NCI-H146 (cell line): ENCODE measurements around the gene TMEM63B.
"Not testable (repeated sequence)": the region's sequence is repeated elsewhere in the genome, so short reads cannot be mapped to it uniquely, and the experiment has no call there.

Source experiments
- DNase-seq: peaks from one replicate; lab custom pipeline; 2025; lab: John Stamatoyannopoulos, UW

The TMEM63B gene

DNA sequence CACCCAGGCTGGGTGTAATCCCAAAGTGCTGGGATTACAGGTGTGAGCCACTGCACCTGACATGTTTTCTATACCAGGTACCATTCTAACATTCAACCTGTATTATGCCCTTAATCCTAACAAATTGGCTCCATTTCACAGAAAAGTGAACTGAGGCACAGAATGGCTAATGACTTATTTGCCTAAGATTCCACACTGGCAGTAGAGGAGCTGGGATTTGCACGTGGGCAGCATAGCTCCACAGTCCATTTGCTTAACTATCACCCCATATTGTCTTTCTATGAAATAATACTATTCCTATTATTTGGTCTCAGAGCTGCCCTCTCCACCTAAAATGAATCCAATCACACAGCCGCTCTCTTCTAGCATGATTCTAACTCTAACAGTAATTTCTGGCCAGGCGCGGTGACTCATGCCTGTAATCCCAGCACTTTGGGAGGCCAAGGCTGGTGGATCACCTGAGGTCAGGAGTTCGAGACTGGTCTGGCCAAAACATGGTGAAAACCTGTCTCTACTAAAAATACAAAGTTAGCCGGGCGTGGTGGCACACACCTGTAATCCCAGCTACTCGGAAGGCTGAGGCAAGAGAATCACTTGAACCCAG is 66.1 kb downstream of the TMEM63B start:
- no peak for DNase-seq

DNA sequence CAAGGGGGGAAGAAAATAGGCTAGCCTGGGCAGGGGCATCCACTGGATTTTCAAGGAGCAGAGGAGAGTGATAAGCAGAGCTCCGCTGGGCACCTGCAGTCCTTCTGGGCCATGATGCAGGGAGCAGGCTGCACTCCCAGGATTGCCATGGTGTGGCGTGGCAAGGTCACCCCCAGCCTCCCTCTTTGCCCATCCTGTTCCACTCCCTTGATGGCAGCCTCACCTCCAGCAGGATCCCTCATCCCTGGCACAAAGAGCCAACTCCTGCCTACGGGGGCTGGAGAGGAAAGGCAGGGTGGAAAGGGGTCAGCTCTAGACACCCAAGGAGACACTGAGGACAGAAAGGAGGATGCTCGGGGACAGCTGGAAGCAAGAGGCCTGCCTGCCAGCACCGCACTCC is 67.0 kb downstream of the TMEM63B start:
- no peak for DNase-seq

DNA sequence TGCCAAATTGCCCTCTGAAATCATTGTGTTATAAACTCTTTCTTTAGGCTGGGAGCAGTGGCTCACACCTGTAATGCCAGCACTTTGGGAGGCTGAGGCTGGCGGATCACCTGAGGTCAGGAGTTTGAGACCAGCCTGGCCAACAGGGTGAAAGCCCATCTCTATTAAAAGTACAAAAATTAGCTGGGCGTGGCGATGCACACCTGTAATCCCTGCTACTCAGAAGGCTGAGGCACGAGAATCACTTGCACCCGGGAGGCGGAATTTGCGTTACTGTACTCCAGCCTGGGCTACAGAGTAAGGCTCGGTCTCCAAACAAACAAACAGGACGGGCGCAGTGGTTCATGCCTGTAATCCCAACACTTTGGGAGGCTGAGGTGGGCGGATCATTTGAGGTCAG is 69.0 kb downstream of the TMEM63B start:
- DNase-seq: not testable (repeated sequence)

DNA sequence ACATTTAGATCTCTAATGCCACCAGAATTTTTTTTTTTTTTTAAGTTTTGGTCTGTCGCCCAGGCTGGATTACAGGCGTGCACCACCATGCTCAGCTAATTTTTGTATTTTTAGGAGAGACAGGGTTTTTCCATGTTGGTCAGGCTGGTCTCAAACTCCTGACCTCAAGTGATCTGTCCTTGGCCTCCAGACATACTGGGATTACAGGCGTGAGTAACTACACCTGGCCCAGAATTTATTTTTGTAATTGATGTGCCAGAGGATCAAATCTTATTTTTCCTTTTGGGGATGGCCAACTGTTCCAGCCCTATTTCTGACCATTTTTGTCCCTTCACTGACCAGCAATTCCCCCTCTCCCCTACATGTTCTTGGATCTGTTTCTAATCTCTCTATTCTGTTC is 71.3 kb downstream of the TMEM63B start:
- no peak for DNase-seq

GRCh38 chr6:44199883-44200282 is 72.5 kb downstream of the TMEM63B start:
- DNase-seq: no peak

GRCh38 chr6:44201200-44201599 is 73.8 kb downstream of the TMEM63B start:
- DNase-seq: no peak

DNA sequence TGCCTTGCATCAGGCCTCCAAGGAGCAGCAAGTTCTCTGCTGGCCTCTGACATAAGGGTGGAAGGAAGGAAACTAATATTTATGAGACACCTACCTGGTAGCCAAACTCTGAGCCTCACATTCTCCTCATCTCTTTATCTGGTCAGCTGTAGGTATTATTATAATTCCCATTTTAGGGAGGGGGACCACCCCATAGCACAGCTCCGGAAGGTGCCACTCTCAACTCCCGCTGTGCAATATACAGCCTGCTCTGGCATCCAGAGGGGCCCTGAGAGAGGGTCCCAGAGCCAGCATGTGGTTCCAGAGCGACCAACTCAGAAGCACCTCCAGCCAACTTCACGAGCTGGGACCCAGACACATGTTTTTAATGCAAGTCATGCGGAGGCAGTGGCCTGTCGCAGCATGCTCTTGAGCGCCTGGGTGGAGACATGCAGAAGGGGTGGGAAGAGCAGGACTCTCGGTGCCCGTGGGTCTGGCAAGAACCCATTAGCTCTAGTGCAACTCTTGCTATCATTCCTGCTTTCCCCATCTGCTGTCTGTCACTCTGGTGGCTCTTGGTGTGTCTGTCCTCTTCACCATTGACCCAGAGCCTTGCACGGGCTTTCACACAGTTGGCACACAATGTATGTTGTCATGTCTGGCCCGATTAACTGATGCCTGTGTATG is 74.4 kb downstream of the TMEM63B start:
- DNase-seq: no peak

DNA sequence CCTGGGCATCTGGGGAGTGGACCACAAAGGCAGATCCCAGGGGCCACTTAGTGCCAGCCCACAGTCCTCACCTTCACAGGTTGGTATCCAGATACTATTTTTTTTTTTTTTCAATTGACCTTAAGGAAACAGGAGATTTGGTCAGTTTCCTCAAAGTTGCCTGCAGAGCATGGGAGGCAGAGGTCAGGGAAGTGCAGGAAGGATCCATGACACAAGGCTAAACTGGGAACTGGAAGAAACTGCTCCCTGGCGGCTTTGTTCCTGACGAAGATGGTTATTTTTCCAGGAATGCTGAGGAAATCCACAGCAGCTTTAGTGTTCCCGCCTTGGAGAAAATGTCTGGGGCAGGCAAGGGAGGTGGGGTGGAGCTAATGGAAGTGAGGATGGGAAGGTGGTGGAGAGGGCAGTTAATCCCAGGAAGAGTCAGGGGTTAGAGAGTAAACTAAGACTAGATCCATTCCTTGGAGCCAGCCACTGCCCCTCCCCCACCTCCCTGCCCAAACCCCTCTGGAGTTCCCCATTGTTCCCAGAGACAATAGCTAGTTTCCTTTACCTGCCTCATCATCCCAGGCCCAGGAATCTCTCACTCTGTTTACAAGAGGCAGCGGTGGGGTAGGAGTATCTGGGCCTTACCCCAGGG is 75.1 kb downstream of the TMEM63B start:
- DNase-seq: no peak

DNA sequence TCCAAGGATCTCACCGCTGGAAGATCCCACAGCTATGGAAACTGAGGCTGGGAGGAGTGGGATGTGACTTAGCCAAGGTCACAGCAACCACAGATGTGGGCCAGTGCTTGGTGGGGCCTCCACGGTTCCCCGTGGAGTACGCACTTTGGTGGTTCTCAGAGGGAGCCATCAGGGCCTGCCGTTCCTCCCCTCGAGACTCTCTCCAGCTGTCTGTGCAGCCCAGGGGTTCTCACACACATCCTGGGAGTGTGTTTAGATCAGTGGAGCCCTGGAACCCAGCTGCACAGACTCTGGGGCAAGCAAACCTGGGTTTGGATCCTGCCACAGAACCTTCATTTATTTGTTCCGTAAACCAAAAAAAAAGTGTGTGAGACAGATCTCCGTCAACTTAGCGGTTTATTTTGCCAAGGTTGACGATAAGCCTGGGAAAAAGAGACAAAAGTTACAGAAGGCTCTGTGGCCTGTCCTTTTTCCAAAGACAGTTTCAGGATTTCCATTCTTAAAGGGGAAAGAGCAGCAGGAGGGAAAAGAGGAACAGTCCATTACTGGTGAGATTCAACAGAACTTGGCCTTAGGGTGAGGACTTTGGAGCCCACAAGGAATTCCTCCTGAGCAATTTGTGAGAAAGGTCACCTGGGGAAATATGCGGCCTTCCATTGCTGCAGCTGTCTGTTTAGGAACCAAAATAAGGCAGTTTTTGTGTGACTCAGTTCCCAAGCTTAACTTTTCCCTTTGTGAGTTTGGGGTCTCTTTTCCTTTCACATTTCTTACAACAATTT is 75.8 kb downstream of the TMEM63B start:
- DNase-seq: no peak

- no peak for DNase-seq
These were observed 76.6 kb downstream of the TMEM63B start for GRCh38 chr6:44203955-44204354.
